Stomach (tissue), 4 donors: ENCODE data around the gene INPP4B.
"Not testable (repeated sequence)": the region's sequence is repeated elsewhere in the genome, so short reads cannot be mapped to it uniquely, and the experiment has no call there.

Experiments
- CTCF ChIP-seq, 7 experiments: fragments of 450-650 bp in 4 of 7; fragments of 200-600 bp in 3 of 7; sonication (generic) in 3 of 7; IDR thresholded peaks; one replicate each; pipeline ENCODE4 v1.5.1; 2016 to 2019; ENCODE audit warnings: antibody characterized with exemption in 7 of 7, control low read depth in 2 of 7, mild to moderate bottlenecking in 1 of 7
- EP300 ChIP-seq: sonication (generic); formaldehyde crosslinking; IDR thresholded peaks from one replicate; pipeline ENCODE4 v1.6.1; 2017; ENCODE audit warnings: antibody characterized with exemption
- POLR2A ChIP-seq, 4 donors: fragments of 450-650 bp; IDR thresholded peaks; one replicate each; pipeline ENCODE4 v1.6.1; 2016; ENCODE audit warnings: antibody characterized with exemption in 4 of 4, control low read depth in 2 of 4, mild to moderate bottlenecking in 1 of 4, moderate library complexity in 1 of 4

DNA sequence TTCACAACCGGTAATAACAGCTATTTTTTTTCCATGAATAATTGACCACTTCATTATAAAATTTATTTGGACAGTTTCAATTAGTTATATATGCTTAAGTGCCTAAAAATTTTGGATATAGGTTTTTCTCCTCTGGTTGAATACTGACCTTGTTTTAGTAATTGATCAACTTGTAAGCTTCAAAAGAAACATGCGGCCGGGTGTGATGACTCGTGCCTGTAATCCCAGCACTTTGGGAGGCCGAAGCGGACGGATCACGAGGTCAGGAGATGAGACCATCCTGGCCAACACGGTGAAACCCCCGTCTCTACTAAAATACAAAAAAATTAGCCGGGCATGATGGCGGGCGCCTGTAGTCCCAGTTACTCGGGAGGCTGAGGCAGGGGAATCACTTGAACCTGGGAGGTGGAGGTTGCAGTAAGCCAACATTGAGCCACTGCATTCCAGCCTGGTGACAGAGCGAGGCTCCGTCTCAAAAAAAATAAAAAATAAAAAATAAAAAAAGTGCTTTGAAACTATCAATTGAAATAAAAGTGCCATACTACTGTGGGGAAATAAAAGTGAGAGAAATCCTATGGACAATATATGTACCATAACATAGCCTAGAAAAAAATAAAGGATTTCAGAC is 448.6 kb downstream of the INPP4B start:
- not testable (repeated sequence) for TF ChIP-seq CTCF (IDR thresholded peaks at IDR 0.05); POLR2A (IDR thresholded peaks at IDR 0.05); EP300
